HEK293 (cell line): ENCODE measurements around the gene POMC.
"Not testable (repeated sequence)": the region's sequence is repeated elsewhere in the genome, so short reads cannot be mapped to it uniquely, and the experiment has no call there.

ENCODE experiments used
- CTCF ChIA-PET: fragments of 350-600 bp; formaldehyde crosslinking; extraction: SDS; loops from one replicate; lab custom pipeline; 2021; ENCODE audit warnings: antibody characterized with exemption; lab: Yijun Ruan, JAX
- POLR2A ChIA-PET: fragments of 300-600 bp; formaldehyde crosslinking; extraction: SDS; loops from one replicate; lab custom pipeline; 2020; ENCODE audit warnings: antibody characterized with exemption, inconsistent platforms; lab: Yijun Ruan, JAX
- H3K27ac ChIP-seq: fragments of 200-500 bp; sonication (Bioruptor generic); 2 replicates; pipeline ENCODE4 v1.5.1; 2014; ENCODE audit warnings: low read depth, low read length, control low read depth, inconsistent platforms; ENCODE audit errors: extremely low read depth
- H3K36me3 ChIP-seq, 2 experiments: fragments of 200-500 bp in 1 of 2; sonication (Bioruptor generic) in 1 of 2; 1 replicate in 1 of 2; 2 replicates in 1 of 2; pipeline ENCODE4 v1.5.1; 2014 to 2017; ENCODE audit warnings: inconsistent platforms in 2 of 2, low read length in 2 of 2; ENCODE audit not compliant: control insufficient read depth in 2 of 2, insufficient read depth in 1 of 2
- H3K4me1 ChIP-seq: fragments of 200-500 bp; sonication (Bioruptor generic); 2 replicates; pipeline ENCODE4 v1.5.1; 2014; ENCODE audit warnings: mild to moderate bottlenecking, low read length, inconsistent platforms; ENCODE audit not compliant: control insufficient read depth, insufficient read depth
- H3K4me3 ChIP-seq: 2 replicates; pipeline ENCODE4 v1.5.1; 2011; ENCODE audit warnings: low read depth, mild to moderate bottlenecking, control low read depth, low read length, moderate library complexity
- H3K9me3 ChIP-seq: fragments of 200-500 bp; sonication (Bioruptor generic); 2 replicates; pipeline ENCODE4 v1.5.1; 2014; ENCODE audit warnings: low read depth, low read length, inconsistent platforms; ENCODE audit not compliant: control insufficient read depth, insufficient read depth
- BCL6B ChIP-seq: fragments of 450-650 bp; formaldehyde crosslinking; IDR thresholded peaks from 2 replicates; pipeline ENCODE4 v1.5.1; 2017; ENCODE audit warnings: missing biosample characterization, missing genetic modification characterization
- ELK4 ChIP-seq: IDR thresholded peaks from 2 replicates; pipeline ENCODE4 v1.6.1; 2011; ENCODE audit warnings: mild to moderate bottlenecking, low read depth, low read length, borderline replicate concordance
- TSHZ1 ChIP-seq: fragments of 450-650 bp; formaldehyde crosslinking; IDR thresholded peaks from 2 replicates; pipeline ENCODE4 v1.5.1; 2016; ENCODE audit warnings: missing biosample characterization, missing genetic modification characterization, borderline replicate concordance
- ZBTB7A ChIP-seq: fragments of 450-650 bp; formaldehyde crosslinking; IDR thresholded peaks from 2 replicates; pipeline ENCODE4 v1.5.1; 2016; ENCODE audit warnings: low read depth, missing biosample characterization, missing genetic modification characterization
- ZNF112 ChIP-seq: fragments of 450-650 bp; formaldehyde crosslinking; IDR thresholded peaks from 2 replicates; pipeline ENCODE4 v1.5.0; 2017; ENCODE audit warnings: missing biosample characterization, missing genetic modification characterization
- ZNF169 ChIP-seq: fragments of 450-650 bp; formaldehyde crosslinking; IDR thresholded peaks from 2 replicates; pipeline ENCODE4 v1.5.1; 2016; ENCODE audit warnings: missing biosample characterization, missing genetic modification characterization
- ZNF266 ChIP-seq: fragments of 450-650 bp; formaldehyde crosslinking; IDR thresholded peaks from 2 replicates; pipeline ENCODE4 v1.5.1; 2016; ENCODE audit warnings: missing biosample characterization, missing genetic modification characterization, low read depth
- ZNF335 ChIP-seq: fragments of 450-650 bp; formaldehyde crosslinking; conservative IDR thresholded peaks from 2 replicates; pipeline ENCODE4 v1.5.1; 2016; ENCODE audit warnings: missing biosample characterization, missing genetic modification characterization
- ZNF354C ChIP-seq: fragments of 450-650 bp; formaldehyde crosslinking; IDR thresholded peaks from 2 replicates; pipeline ENCODE4 v1.5.1; 2016; ENCODE audit warnings: missing biosample characterization, missing genetic modification characterization, low read depth, borderline replicate concordance
- ZNF513 ChIP-seq: fragments of 450-650 bp; IDR thresholded peaks from 2 replicates; pipeline ENCODE4 v1.5.1; 2018; ENCODE audit warnings: missing biosample characterization, missing genetic modification characterization
- ZNF561 ChIP-seq: fragments of 450-650 bp; IDR thresholded peaks from 2 replicates; pipeline ENCODE4 v1.5.1; 2018; ENCODE audit warnings: missing biosample characterization, missing genetic modification characterization, borderline replicate concordance
- ZNF639 ChIP-seq: fragments of 450-650 bp; formaldehyde crosslinking; IDR thresholded peaks from 2 replicates; pipeline ENCODE4 v1.5.1; 2016; ENCODE audit warnings: missing biosample characterization, missing genetic modification characterization
- ZNF76 ChIP-seq: fragments of 450-650 bp; formaldehyde crosslinking; IDR thresholded peaks from 2 replicates; pipeline ENCODE4; 2016; ENCODE audit warnings: low read depth, missing biosample characterization, missing genetic modification characterization, borderline replicate concordance
- ZNF785 ChIP-seq: fragments of 450-650 bp; formaldehyde crosslinking; IDR thresholded peaks from 2 replicates; pipeline ENCODE4 v1.5.1; 2016; ENCODE audit warnings: missing biosample characterization, missing genetic modification characterization
- ZNF843 ChIP-seq: fragments of 450-650 bp; formaldehyde crosslinking; IDR thresholded peaks from 2 replicates; pipeline ENCODE4 v1.5.1; 2016; ENCODE audit warnings: missing biosample characterization, missing genetic modification characterization

The POMC gene

GRCh38 chr2:25158096-25158852 lies 10.1 kb downstream of the POMC start (continued):
- no peak for TF ChIP-seq TSHZ1 (tag by site-specific recombination)

- Histone ChIP-seq H3K4me1 (no peaks in the 10 kb centered on the region), H3K9me3 (no peaks in the 10 kb centered on the region), H3K4me3 (no peak overlapping the region), H3K36me3 (no peaks in the 10 kb centered on the region), H3K27ac (no peak overlapping the region)
- no peak for TF ChIP-seq ZNF335 (tag by site-specific recombination)
- TF ChIP-seq ELK4: no peak
- TF ChIP-seq ZNF112 (tag by site-specific recombination): no peak
- no peak for TF ChIP-seq ZNF76 (tag by site-specific recombination)
- TF ChIP-seq ZNF843 (tag by site-specific recombination): no peak
- TF ChIP-seq ZNF513 (tag by site-specific recombination): no peak
- TF ChIP-seq ZNF785 (tag by site-specific recombination): no peak
- TF ChIP-seq ZBTB7A: no peak
- no peak for TF ChIP-seq ZNF266 (tag by site-specific recombination)
- no peak for TF ChIP-seq ZNF169 (tag by site-specific recombination)
- no peak for TF ChIP-seq ZNF561 (tag by site-specific recombination)
- ChIA-PET POLR2A (no interaction called here), CTCF (interaction anchor here (0.5 kb wide), 1 partner anchor 42 kb away, joined by 3 read pairs; no protein-coding TSS in a partner anchor)
These were observed 13.0 kb downstream of the POMC start for GRCh38 chr2:25155401-25155800.

- ChIA-PET POLR2A (no interaction called here), CTCF (interaction anchor here (0.6 to 0.7 kb wide), 2 partner anchors 415 to 587 kb away, joined by 3 to 4 read pairs; no protein-coding TSS in a partner anchor)
- H3K9me3 ChIP-seq: no peaks in the 10 kb centered on the region
- TF ChIP-seq ZNF639 (tag by site-specific recombination): no peak
- no peak for TF ChIP-seq BCL6B
- TF ChIP-seq ZNF354C (tag by site-specific recombination): no peak
- TF ChIP-seq, all 188 proteins: peak for 0
- H3K4me1 ChIP-seq: no peaks in the 10 kb centered on the region
- H3K27ac ChIP-seq: no peak overlapping the region
- no peak overlapping the region for H3K4me3 ChIP-seq
- H3K36me3 ChIP-seq: no peaks in the 10 kb centered on the region
These were observed 16.7 kb downstream of the POMC start for GRCh38 chr2:25151718-25152117.

GRCh38 chr2:25150993-25151392 lies 17.4 kb downstream of the POMC start:
- H3K9me3 ChIP-seq, CTCF ChIA-PET: not testable (repeated sequence)

More at GRCh38 chr2:25150993-25151392, 17.4 kb downstream of the POMC start:
- H3K4me3 ChIP-seq, POLR2A ChIA-PET, H3K27ac ChIP-seq, H3K36me3 ChIP-seq, H3K4me1 ChIP-seq: not testable (repeated sequence)
